A549 treated with GW870086 at 1 μM for 4 hours (cell line): ENCODE data around the gene NET1. TPM values are rescaled to one million over a fixed set of nuclear protein-coding genes. Genes with fewer than 3 reads are reported as not detected.

Source experiments
- total RNA-seq: library from RNA; stranded (reverse); fragments of 200-300 nt; extraction: Qiagen RNA extraction; gene quantifications from 5 replicates; pipeline ENCODE4 v1.2.3, GENCODE V29; 2022; ENCODE audit warnings: low read depth

Gene NET1
- 46.0 to 69.0 TPM (median 62.3 TPM) in 5 replicates for total RNA-seq

GRCh38 chr10:5412277-5412941 lies at the start of gene NET1:
Gene NET1 (plus strand): TSS chr10:5412557. CDS start chr10:5412693, 136 bp downstream.

GRCh38 chr10:5364890-5365338 lies 47.4 kb upstream of the NET1 start, which contains the start of gene UCN3:
Gene UCN3 (plus strand): TSS chr10:5364966. CDS start chr10:5373721, 8,755 bp downstream.

DNA sequence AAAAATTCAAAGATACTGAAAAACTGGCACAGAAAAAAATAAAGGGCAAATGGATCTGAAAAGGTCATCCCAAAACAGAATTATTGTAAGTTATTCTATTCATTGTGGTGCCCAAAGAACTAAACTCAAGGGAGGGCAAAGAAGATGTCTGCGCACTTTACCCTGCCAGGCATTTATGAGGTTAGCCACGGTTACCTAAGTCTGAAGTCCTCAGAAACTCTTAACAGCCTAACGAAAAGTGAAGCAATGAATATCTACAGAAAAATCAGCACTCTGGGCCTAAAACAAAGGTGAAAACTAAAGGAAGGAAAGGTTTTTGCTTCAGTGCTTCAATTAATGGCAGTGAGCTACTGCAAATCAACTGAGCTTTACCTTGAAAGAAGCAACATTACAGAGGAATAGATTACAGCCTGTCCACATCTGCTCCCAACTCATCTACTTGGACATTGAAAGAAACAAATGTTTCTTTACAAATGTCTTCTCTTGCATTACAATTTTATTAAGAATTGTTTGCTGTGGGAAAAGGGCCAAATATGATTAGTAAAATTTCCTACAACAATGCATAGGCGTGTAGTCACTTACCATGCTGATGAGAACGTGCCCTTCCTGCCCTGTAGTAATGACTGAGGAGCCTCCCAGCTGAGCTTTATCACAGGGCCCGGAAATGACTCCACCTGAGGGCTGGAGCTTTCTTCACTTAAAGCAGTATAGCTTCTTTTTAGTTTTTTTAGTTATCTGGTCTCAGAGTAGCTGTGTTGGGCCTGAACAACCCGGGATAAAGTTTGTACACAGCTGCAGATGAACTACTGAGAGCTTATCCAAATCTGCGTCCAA lies 7.9 kb upstream of the NET1 start, which contains the start of gene TUBAL3:
Gene TUBAL3, minus strand, starts transcription at position 621 of the 834 bp plus-strand sequence. Its CDS starts 36 bp downstream, at position 585.

GRCh38 chr10:5499493-5500140 lies 87.3 kb downstream of the NET1 start, which contains the start of gene CALML5:
Gene CALML5 (minus strand): TSS chr10:5499570. CDS start chr10:5499438, 132 bp downstream.

Other genes starting within 250 kb of the NET1 start
- gene AKR1C8, start 227.4 kb upstream of the NET1 start, total RNA-seq: 0.14 to 0.31 TPM (median 0.17 TPM) in 4 of 5 replicates, not detected in the other
- 0.10 to 0.32 TPM (median 0.24 TPM) in 5 replicates for gene AKR1C4, start 215.7 kb upstream of the NET1 start, total RNA-seq
- gene UCN3, start 47.6 kb upstream of the NET1 start, total RNA-seq: not detected in 5 replicates
- gene TUBAL3, start 7.7 kb upstream of the NET1 start, total RNA-seq: 0.19 to 0.50 TPM (median 0.27 TPM) in 5 replicates
- gene CALML5, start 87.0 kb downstream of the NET1 start, total RNA-seq: not detected in 5 replicates
- gene CALML3, start 112.4 kb downstream of the NET1 start, total RNA-seq: not detected in 5 replicates